Right lobe of liver (tissue), 6 donors: Measurements from ENCODE around the gene HMGCS1. TPM values are rescaled to one million over a fixed set of nuclear protein-coding genes. Genes with fewer than 3 reads are reported as not detected.

Experiments used
- ATAC-seq, 4 donors: fragments of 200-7000 bp; cut with Tn5 transposase; one replicate each; pipeline ENCODE4 v1.9.1; 2020; ENCODE audit warnings: mild to moderate bottlenecking in 4 of 4, moderate library complexity in 4 of 4
- DNase-seq, 3 donors: peaks; one replicate each; pipeline ENCODE4 v3.0.0-alpha.2; 2020
- H3K27ac ChIP-seq, 3 donors: fragments of 200-600 bp; one replicate each; pipeline ENCODE4 v1.8.0; 2022
- H3K27me3 ChIP-seq, 2 donors: fragments of 200-600 bp; one replicate each; pipeline ENCODE4 v1.8.0; 2022
- H3K36me3 ChIP-seq, 4 donors: fragments of 200-600 bp; sonication (generic) in 1 of 4; one replicate each; pipeline versions ENCODE4 v1.5.1 to v1.8.0; 2017 to 2022; ENCODE audit warnings: control low read depth in 1 of 4
- H3K4me1 ChIP-seq, 4 donors: fragments of 200-600 bp; sonication (generic) in 1 of 4; one replicate each; pipeline versions ENCODE4 v1.5.1 to v1.8.0; 2017 to 2022; ENCODE audit warnings: control low read depth in 1 of 4
- H3K4me3 ChIP-seq, 3 donors: fragments of 200-600 bp; one replicate each; pipeline ENCODE4 v1.8.0; 2022
- H3K9me3 ChIP-seq, 4 donors: fragments of 200-600 bp; sonication (generic) in 1 of 4; one replicate each; pipeline versions ENCODE4 v1.5.1 to v1.8.0; 2017 to 2022; ENCODE audit warnings: control low read depth in 1 of 4
- POLR2A ChIP-seq: fragments of 450-650 bp; IDR thresholded peaks from one replicate; pipeline ENCODE4 v1.6.1; 2017; ENCODE audit warnings: antibody characterized with exemption, mild to moderate bottlenecking
- WGBS: methylation state at CpG from one replicate; pipeline ENCODE4 v1.1.6; 2018; ENCODE audit warnings: low coverage, low lambda C conversion rate; ENCODE audit not compliant: insufficient coverage; ENCODE audit errors: missing lambda C conversion rate; 5-methylcytosine and 5-hydroxymethylcytosine counted together
- intact Hi-C, 2 donors: fragments of 100-400 bp; cut with DNase I; formaldehyde crosslinking; loops; one replicate each; pipeline versions ENCODE4 v1.11.2 to v1.14.1; 2022
- total RNA-seq, 6 experiments: library from RNA; depleted of rRNA in 2 of 6; stranded (reverse); fragments of >200 nt in 2 of 6; fragmentation: NEBNext Ultra II Directional in 3 of 6; extraction: Animal tissue kit (Norgen Biotek cat#: 25700) in 3 of 6; gene quantifications; one replicate each; pipeline versions ENCODE4 v1.1.0 to v1.2.4, GENCODE V29; 2016 to 2023
- TF ChIP-seq, protein P1 (sequence below), 4 donors: fragments of 200-600 bp in 3 of 4; fragments of 450-650 bp in 1 of 4; IDR thresholded peaks; one replicate each; pipeline versions ENCODE4 v1.5.1 to v1.8.0; 2016 to 2022; ENCODE audit warnings: antibody characterized with exemption in 4 of 4, mild to moderate bottlenecking in 2 of 4
- donor health status: DM: no; HTN: yes; CAD: no.
- donor health status: DM: no; HTN: no; CAD: no.
- donor health status: DM: no; HTN: no; CAD: no.
- donor health status: DM: no; HTN: yes; CAD: no.
- donor health status: DM: no; HTN: yes; CAD: no.

Gene HMGCS1
- total RNA-seq, 6 experiments from 2014 or later, result 27.9 to 341 (median 62.0) TPM

GRCh38 chr5:43290726-43291125, 22.5 kb downstream of the HMGCS1 start:
- intact Hi-C loops, result no loop called here

DNA sequence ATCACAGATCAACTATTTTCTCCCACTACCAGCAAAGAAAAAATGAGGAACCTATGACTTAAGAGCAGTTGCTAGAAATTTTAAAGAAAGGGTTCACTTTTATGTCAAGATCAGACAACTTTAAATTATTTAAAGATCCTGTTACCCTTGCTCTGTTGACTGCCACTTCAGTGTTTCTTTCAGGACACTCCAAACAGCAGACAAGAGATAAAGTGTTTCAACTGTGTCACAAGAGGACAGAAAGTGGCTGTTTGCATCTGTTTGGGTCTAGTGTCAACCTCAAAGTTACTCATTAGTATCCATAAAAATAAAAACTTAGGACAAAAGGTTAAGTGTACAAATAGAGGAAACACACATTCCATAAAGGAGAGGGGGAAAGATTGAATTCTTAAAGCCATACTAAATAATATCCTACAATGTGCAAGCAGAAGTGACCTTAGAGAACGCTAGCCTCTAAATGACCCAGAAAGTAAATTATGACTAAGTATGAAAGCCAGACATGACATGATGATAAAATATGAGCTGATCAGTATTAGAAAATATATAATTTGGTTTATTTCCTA, 24.9 kb downstream of the HMGCS1 start:
- ATAC-seq, result no peak
- intact Hi-C loops, result no loop called here
- no peak for DNase-seq
- H3K27ac ChIP-seq, result no peak overlapping the region
- H3K27me3 ChIP-seq, result no peaks in the 10 kb centered on the region
- H3K9me3 ChIP-seq, result no peaks in the 10 kb centered on the region
- H3K4me1 ChIP-seq, result no peaks in the 10 kb centered on the region
- 82% methylated on average over 1 of the region's 1 CpG for WGBS
- H3K4me3 ChIP-seq, result no peak overlapping the region
- TF ChIP-seq, protein P1, sequence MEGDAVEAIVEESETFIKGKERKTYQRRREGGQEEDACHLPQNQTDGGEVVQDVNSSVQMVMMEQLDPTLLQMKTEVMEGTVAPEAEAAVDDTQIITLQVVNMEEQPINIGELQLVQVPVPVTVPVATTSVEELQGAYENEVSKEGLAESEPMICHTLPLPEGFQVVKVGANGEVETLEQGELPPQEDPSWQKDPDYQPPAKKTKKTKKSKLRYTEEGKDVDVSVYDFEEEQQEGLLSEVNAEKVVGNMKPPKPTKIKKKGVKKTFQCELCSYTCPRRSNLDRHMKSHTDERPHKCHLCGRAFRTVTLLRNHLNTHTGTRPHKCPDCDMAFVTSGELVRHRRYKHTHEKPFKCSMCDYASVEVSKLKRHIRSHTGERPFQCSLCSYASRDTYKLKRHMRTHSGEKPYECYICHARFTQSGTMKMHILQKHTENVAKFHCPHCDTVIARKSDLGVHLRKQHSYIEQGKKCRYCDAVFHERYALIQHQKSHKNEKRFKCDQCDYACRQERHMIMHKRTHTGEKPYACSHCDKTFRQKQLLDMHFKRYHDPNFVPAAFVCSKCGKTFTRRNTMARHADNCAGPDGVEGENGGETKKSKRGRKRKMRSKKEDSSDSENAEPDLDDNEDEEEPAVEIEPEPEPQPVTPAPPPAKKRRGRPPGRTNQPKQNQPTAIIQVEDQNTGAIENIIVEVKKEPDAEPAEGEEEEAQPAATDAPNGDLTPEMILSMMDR (IDR thresholded peaks at IDR 0.05), result no peak
- no peak for TF ChIP-seq POLR2A
- H3K36me3 ChIP-seq, result peaks cover 0 to 66% (median 27%) of the 10 kb centered on the region in 4 donors

More at GRCh38 chr5:43290726-43291125, 22.5 kb downstream of the HMGCS1 start:
- Histone ChIP-seq H3K27me3 (no peaks in the 10 kb centered on the region), H3K4me3 (no peak overlapping the region), H3K9me3 (no peaks in the 10 kb centered on the region), H3K4me1 (no peaks in the 10 kb centered on the region), H3K27ac (no peak overlapping the region), H3K36me3 (peaks cover 0 to 89% (median 38%) of the 10 kb centered on the region in 4 donors)
- ATAC-seq (no peak), DNase-seq (no peak)
- 71% methylated on average over 2 of the region's 2 CpGs for WGBS
- no peak for TF ChIP-seq POLR2A
- TF ChIP-seq, protein P1 (IDR thresholded peaks at IDR 0.05), result no peak

DNA sequence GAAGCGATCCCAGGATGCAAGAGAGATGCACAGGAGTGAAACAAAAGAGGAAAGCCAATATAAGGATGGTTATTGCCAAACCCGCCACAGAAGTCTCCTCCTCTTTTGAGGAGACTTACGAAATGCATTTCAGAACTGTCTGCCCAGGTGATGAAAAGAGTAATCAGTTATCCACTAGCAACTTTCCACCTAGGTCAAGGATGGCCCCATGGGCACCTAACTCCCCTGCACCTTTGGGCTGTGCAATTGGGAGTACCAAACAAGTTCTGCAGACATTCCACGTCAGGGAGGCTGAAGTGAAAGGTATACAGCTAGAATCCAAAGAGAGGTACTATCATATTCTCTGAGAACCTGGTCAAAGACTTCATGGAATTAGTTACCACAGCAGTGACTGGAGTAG, 25.7 kb downstream of the HMGCS1 start:
- Histone ChIP-seq H3K27ac (no peak overlapping the region), H3K36me3 (peaks cover 0 to 57% (median 23%) of the 10 kb centered on the region in 4 donors), H3K4me1 (no peaks in the 10 kb centered on the region), H3K9me3 (no peaks in the 10 kb centered on the region), H3K27me3 (no peaks in the 10 kb centered on the region), H3K4me3 (no peak overlapping the region)
- 89% methylated on average over 3 of the region's 4 CpGs for WGBS
- ATAC-seq, result no peak
- intact Hi-C loops, result no loop called here
- DNase-seq, result no peak
- TF ChIP-seq, protein P1 (IDR thresholded peaks at IDR 0.05), result no peak
- no peak for TF ChIP-seq POLR2A

- peaks cover 0 to 48% (median 18%) of the 10 kb centered on the region in 4 donors for H3K36me3 ChIP-seq
- no peak for DNase-seq
- H3K27me3 ChIP-seq, result no peaks in the 10 kb centered on the region
- ATAC-seq, result no peak
- H3K4me3 ChIP-seq, result no peak overlapping the region
- no peak for TF ChIP-seq POLR2A
- TF ChIP-seq, protein P1 (IDR thresholded peaks at IDR 0.05), result no peak
- intact Hi-C loops, result no loop called here
- H3K9me3 ChIP-seq, result no peaks in the 10 kb centered on the region
- H3K4me1 ChIP-seq, result no peaks in the 10 kb centered on the region
- no peak overlapping the region for H3K27ac ChIP-seq
Observed at GRCh38 chr5:43286623-43287022, 26.6 kb downstream of the HMGCS1 start.
